ENCODE results near the gene MAP4. TPM values are rescaled to one million over a fixed set of nuclear protein-coding genes. Genes with fewer than 3 reads are reported as not detected.

The MAP4 gene
- total and polyA plus RNA-seq, 2 of the 13 experiments (the other 11 are each of a cell fraction or from before 2014, with no cell fraction given): 33.1 to 38.7 TPM

DNA sequence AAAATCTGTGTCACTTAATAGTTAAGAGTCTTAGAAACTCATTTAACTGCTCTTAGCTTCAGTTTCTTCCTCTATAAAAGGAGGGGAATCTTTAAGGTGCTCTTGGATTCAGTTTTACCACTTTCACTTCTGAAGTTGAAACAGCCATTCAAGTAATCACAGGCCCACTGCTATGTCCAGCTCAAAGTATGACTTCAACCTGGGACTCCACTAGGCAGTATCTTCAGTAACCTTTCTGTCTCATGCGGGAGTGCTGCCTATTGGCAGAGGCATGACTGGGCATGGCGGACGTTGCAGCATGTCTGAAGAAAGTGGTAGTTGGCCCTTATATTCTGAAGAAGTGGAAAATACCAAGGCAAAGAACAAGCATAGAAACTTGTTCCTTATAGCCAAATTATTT, 121.0 kb downstream of the MAP4 start:
- ATAC-seq (no peak), DNase-seq (ENCODE audit: low spot score) (no peak), FAIRE-seq (no peak)
- WGBS (ENCODE audit: low lambda C conversion rate): 96% methylated on average over 3 of the region's 3 CpGs
- POLR2A ChIA-PET: no interaction called here
- Histone ChIP-seq H3K4me3 (replicated peaks in 1 of 3; ENCODE audit: insufficient read depth in 1 of 3, low read depth in 2 of 3, low read length in 3 of 3) (no peak overlapping the region), H3K4me2 (ENCODE audit: low read depth, low read length) (no peak overlapping the region), H3K27me3 (ENCODE audit: control insufficient read depth in 1 of 2, insufficient read depth in 2 of 2, low read length in 2 of 2) (no peaks in the 10 kb centered on the region), H3K36me3 (replicated peaks in 1 of 2; ENCODE audit: control insufficient read depth in 1 of 2, insufficient read depth in 2 of 2, low read length in 2 of 2) (peaks cover 16 to 49% of the 10 kb centered on the region in 2 experiments), H3K9me3 (ENCODE audit: low read length) (no peaks in the 10 kb centered on the region), H3K9ac (ENCODE audit: insufficient read depth, low read depth, low read length) (no peak overlapping the region), H3K79me2 (ENCODE audit: insufficient read depth, low read length) (no peaks in the 10 kb centered on the region), H3K4me1 (ENCODE audit: insufficient read depth, low read length) (no peaks in the 10 kb centered on the region), H3K27ac (ENCODE audit: extremely low read length, insufficient read depth, low read length) (no peak overlapping the region), H2AFZ (ENCODE audit: low read length) (no peak overlapping the region), H4K20me1 (ENCODE audit: insufficient read depth, low read length) (no peaks in the 10 kb centered on the region)
- CTCF ChIA-PET (ENCODE audit: low intra/inter-chr PET ratio, low total read pairs): no interaction called here
- intact Hi-C loops (cut with micrococcal nuclease; ENCODE audit: unreplicated experiment) (no loop called here), in situ Hi-C loops (cut with HindIII; ENCODE audit: extremely low pct_ligation_motif_present, low pct_unique_long_range_greater_than_20kb) (no loop called here)
- no peak for TF ChIP-seq ZNF549 (CRISPR knock-in tag; IDR thresholded peaks at IDR 0.05)
- no peak for TF ChIP-seq ZNF329 (CRISPR knock-in tag; IDR thresholded peaks at IDR 0.05; ENCODE audit: low read depth)
- TF ChIP-seq ZNF709 (CRISPR knock-in tag; IDR thresholded peaks at IDR 0.05): peak; percentile 89; the same call in 1 of the 2 replicates
- TF ChIP-seq ZNF10 (CRISPR knock-in tag; IDR thresholded peaks at IDR 0.05; ENCODE audit: borderline replicate concordance, low read depth): no peak
- no TSS peak for BruUV-seq (replicated peaks)

DNA sequence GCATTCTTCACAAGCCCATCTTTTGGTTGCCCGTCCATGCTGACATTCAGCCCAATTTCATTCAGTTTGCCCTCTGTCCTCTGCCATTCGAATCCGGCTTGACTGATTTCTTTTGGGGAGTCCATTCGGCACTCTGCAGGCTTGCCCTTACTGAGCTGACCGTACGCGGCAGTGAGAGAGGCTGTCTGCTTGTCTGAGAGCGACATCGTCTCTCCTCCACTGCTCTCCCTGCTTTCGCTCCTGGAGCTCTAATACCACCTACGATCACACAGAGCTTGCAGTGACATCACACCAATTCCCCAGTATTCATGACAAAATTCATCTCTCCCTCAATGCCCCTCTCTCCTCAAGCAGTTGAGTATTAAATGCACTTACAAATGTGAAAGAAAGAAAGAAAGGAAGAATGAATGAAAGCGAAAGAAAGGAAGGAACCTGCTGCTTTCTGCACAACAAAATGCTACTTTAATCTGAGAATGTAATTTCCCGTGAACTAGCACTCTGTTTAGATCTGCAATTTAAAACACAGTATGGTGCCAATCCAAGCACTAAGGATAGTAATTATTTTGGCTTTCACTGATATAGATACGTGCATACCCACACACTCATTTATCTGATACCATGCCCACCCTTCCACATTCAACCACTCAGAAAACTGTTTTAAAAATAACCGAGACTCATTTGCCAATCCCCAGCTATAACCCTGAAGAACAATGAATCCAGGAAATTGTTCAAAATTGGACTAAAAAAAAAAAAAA, 123.8 kb downstream of the MAP4 start:
- intact Hi-C loops (cut with micrococcal nuclease; ENCODE audit: unreplicated experiment): no loop called here
- DNase-seq (ENCODE audit: low spot score): no peak
- H3K9me3 ChIP-seq (ENCODE audit: low read length): no peaks in the 10 kb centered on the region
- no peak overlapping the region for H3K27ac ChIP-seq (ENCODE audit: extremely low read length, insufficient read depth, low read length)
- no peak overlapping the region for H3K9ac ChIP-seq (ENCODE audit: insufficient read depth, low read depth, low read length)
- FAIRE-seq: no peak
- 97% methylated on average over 15 of the region's 15 CpGs for WGBS (ENCODE audit: low lambda C conversion rate)
- no peak for ATAC-seq
- no peaks in the 10 kb centered on the region for H3K4me1 ChIP-seq (ENCODE audit: insufficient read depth, low read length)
- H3K27me3 ChIP-seq (ENCODE audit: control insufficient read depth in 1 of 2, insufficient read depth in 2 of 2, low read length in 2 of 2): no peaks in the 10 kb centered on the region
- H4K20me1 ChIP-seq (ENCODE audit: insufficient read depth, low read length): no peaks in the 10 kb centered on the region
- BruUV-seq (replicated peaks): no TSS peak
- H2AFZ ChIP-seq (ENCODE audit: low read length): no peak overlapping the region
- H3K4me3 ChIP-seq (replicated peaks in 1 of 3; ENCODE audit: insufficient read depth in 1 of 3, low read depth in 2 of 3, low read length in 3 of 3): no peak overlapping the region
- in situ Hi-C loops (cut with HindIII; ENCODE audit: extremely low pct_ligation_motif_present, low pct_unique_long_range_greater_than_20kb): no loop called here
- POLR2A ChIA-PET: no interaction called here
- no peak overlapping the region for H3K4me2 ChIP-seq (ENCODE audit: low read depth, low read length)
- no peaks in the 10 kb centered on the region for H3K79me2 ChIP-seq (ENCODE audit: insufficient read depth, low read length)
- CTCF ChIA-PET (ENCODE audit: low intra/inter-chr PET ratio, low total read pairs): no interaction called here
- peaks cover 12 to 49% of the 10 kb centered on the region in 2 experiments for H3K36me3 ChIP-seq (replicated peaks in 1 of 2; ENCODE audit: control insufficient read depth in 1 of 2, insufficient read depth in 2 of 2, low read length in 2 of 2)
- TF ChIP-seq, protein P1, sequence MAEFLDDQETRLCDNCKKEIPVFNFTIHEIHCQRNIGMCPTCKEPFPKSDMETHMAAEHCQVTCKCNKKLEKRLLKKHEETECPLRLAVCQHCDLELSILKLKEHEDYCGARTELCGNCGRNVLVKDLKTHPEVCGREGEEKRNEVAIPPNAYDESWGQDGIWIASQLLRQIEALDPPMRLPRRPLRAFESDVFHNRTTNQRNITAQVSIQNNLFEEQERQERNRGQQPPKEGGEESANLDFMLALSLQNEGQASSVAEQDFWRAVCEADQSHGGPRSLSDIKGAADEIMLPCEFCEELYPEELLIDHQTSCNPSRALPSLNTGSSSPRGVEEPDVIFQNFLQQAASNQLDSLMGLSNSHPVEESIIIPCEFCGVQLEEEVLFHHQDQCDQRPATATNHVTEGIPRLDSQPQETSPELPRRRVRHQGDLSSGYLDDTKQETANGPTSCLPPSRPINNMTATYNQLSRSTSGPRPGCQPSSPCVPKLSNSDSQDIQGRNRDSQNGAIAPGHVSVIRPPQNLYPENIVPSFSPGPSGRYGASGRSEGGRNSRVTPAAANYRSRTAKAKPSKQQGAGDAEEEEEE (CRISPR knock-in tag; IDR thresholded peaks at IDR 0.05; ENCODE audit: borderline replicate concordance): no peak
- TF ChIP-seq, protein P2, sequence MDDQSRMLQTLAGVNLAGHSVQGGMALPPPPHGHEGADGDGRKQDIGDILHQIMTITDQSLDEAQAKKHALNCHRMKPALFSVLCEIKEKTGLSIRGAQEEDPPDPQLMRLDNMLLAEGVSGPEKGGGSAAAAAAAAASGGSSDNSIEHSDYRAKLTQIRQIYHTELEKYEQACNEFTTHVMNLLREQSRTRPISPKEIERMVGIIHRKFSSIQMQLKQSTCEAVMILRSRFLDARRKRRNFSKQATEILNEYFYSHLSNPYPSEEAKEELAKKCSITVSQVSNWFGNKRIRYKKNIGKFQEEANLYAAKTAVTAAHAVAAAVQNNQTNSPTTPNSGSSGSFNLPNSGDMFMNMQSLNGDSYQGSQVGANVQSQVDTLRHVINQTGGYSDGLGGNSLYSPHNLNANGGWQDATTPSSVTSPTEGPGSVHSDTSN (CRISPR knock-in tag; IDR thresholded peaks at IDR 0.05; ENCODE audit: borderline replicate concordance): no peak
- TF ChIP-seq ZNF776 (CRISPR knock-in tag; IDR thresholded peaks at IDR 0.05) (no peak), ZFP1 (CRISPR knock-in tag; IDR thresholded peaks at IDR 0.05) (no peak), ZNF557 (CRISPR knock-in tag; IDR thresholded peaks at IDR 0.05) (no peak), XBP1 (CRISPR knock-in tag; IDR thresholded peaks at IDR 0.05) (no peak), SRF (IDR thresholded peaks at IDR 0.05; ENCODE audit: low read depth, low read length) (no peak)
- TF ChIP-seq, protein P3, sequence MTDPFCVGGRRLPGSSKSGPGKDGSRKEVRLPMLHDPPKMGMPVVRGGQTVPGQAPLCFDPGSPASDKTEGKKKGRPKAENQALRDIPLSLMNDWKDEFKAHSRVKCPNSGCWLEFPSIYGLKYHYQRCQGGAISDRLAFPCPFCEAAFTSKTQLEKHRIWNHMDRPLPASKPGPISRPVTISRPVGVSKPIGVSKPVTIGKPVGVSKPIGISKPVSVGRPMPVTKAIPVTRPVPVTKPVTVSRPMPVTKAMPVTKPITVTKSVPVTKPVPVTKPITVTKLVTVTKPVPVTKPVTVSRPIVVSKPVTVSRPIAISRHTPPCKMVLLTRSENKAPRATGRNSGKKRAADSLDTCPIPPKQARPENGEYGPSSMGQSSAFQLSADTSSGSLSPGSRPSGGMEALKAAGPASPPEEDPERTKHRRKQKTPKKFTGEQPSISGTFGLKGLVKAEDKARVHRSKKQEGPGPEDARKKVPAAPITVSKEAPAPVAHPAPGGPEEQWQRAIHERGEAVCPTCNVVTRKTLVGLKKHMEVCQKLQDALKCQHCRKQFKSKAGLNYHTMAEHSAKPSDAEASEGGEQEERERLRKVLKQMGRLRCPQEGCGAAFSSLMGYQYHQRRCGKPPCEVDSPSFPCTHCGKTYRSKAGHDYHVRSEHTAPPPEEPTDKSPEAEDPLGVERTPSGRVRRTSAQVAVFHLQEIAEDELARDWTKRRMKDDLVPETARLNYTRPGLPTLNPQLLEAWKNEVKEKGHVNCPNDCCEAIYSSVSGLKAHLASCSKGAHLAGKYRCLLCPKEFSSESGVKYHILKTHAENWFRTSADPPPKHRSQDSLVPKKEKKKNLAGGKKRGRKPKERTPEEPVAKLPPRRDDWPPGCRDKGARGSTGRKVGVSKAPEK (CRISPR knock-in tag; IDR thresholded peaks at IDR 0.05; ENCODE audit: borderline replicate concordance): no peak
